Activated CD8-positive, alpha-beta memory T cell treated with anti-CD3 and anti-CD28 coated beads, Interleukin-2, amount 50 U/mL, for 48 hours (primary cell): Measurements from ENCODE around the gene P2RY12.

Experiments used
- DNase-seq: peaks from one replicate; pipeline ENCODE4 v3.0.0-alpha.2; 2020

P2RY12 gene

DNA sequence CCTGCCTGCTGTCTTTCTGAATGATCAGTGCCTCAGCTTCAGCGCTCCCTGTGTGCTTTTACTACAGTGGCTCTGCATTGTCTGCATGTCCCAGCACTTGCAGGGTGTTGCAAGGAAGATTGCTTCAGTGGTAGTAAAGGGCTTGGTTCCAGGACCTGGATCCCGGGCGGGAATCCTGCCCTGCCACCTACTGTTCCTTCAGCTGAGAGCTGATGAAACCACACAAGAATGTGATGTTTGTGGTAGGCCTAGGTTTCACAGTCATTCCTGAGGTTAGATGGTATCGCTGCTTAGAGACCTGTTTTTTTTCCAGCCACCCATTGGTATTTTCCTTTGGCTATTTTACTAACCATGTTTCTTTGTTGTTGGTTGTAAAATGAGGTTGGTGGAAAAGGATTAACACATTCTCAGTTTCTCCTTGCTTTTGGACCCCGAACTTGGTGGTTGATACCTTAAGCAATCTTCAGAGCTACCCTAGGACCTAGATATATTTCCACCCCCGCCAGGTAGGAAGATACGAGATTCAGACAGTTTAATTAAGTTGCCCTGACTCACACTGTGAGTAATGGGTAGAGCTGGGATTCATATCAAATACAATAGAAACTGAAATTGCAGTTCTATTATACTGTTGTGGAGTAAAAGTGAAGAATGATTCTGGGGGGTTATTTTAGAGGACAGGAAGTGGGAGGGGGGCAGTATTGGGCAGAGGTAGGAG is 79.3 kb downstream of the P2RY12 start:
- DNase-seq = peak; percentile 73

DNA sequence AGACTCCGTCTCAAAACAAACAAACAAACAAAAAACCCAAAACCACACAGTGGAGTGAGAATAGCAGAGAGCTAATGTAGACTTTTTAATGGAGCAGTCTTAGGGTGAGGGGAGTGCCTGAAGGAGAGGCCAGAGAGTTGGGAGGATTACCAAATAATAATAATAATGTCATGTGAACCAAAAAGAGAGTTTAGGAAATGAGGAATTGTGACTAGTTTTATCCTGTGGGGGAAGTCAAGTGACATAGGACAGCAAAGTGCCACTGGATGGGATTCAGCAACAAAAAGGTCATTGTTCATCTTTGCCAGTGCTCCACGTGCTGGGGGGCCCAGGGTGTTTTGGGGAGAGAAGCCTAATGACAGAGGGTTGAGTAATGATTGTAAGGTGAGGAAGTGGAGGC is 80.8 kb downstream of the P2RY12 start:
- no peak for DNase-seq

- no peak for DNase-seq
These were observed 82.8 kb downstream of the P2RY12 start for GRCh38 chr3:151301787-151302186.

GRCh38 chr3:151300539-151300938 is 84.0 kb downstream of the P2RY12 start:
- DNase-seq = no peak

GRCh38 chr3:151299006-151299405 is 85.5 kb downstream of the P2RY12 start:
- DNase-seq = no peak

DNA sequence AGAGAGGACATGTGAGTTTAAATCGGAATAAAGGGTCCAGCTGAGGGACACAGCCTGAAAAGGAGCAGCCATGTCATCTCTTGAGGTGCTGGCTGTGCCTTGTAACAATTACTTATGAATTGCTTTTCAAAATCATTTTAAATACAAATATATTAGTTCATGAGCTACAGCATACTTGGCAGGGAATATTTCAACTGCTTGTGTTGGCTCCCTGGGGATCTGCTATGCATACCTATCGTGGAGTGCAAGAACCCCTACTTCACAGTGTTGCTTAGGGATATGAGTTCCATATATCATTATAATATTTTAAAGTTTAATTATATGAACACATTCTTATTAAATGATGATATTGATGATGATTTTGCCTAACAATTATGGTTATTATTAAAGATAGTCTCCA is 87.1 kb downstream of the P2RY12 start:
- no peak for DNase-seq

GRCh38 chr3:151296226-151296625 is 88.3 kb downstream of the P2RY12 start:
- no peak for DNase-seq

GRCh38 chr3:151293127-151293526 is 91.4 kb downstream of the P2RY12 start:
- DNase-seq = no peak

DNA sequence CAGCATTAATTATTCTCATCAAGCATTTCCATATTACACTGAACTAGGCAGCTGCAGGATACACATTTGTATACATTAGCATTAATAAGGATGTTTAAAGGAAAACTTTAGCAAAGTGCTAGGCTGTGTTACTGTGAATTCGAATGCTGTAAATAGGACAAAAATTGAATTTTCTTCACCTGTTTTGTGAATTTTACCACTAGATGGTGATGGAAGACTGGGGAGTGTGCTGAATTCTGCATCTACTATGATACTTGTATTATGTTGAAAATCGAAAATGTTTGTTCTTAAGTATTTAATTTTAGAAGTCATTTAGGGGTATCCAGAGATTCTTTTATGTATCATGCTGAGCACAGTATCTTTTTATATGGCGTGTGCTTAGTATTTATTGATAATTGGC is 93.9 kb downstream of the P2RY12 start:
- DNase-seq = no peak

DNA sequence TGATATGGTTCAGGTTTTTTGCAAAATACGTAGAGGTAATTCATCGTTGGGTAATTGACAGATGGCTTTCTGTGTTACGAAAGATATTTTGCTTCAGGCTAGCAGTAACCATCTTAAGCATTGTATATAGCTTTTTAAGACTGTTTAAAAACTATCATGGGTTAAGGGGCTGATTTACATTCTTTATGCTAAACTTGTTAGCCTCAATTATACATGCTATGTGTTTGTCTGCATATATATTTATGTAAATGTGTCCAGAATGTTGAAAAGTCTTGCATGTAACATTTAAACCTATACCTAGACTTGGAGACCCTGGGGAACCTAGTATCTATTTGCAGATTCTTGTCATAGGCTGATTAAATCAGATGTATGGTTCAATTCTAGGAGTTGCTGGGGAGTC is 95.1 kb downstream of the P2RY12 start:
- no peak for DNase-seq
